Medulla oblongata (tissue), 1 donor: Measurements from ENCODE around the gene GGT6.
"Not testable (repeated sequence)": the region's sequence is repeated elsewhere in the genome, so short reads cannot be mapped to it uniquely, and the experiment has no call there.

Source experiments
- DNase-seq: peaks from one replicate; pipeline ENCODE4 v3.0.0-alpha.2; 2015; ENCODE audit errors: extremely low spot score

GGT6 gene

GRCh38 chr17:4560421-4560820 is at the start of gene GGT6:
TSS of gene GGT6 (minus strand) at chr17:4560577. CDS start at chr17:4560521, 56 bp downstream.
- DNase-seq, result no peak

GRCh38 chr17:4610162-4610561 is 49.8 kb upstream of the GGT6 start:
- DNase-seq, result no peak

- no peak for DNase-seq
Observed at GRCh38 chr17:4609761-4610160, 49.4 kb upstream of the GGT6 start.

- peak; percentile 90 for DNase-seq
Observed at GRCh38 chr17:4607773-4608187, 47.4 kb upstream of the GGT6 start.

- no peak for DNase-seq
Observed at GRCh38 chr17:4607261-4607741, 46.9 kb upstream of the GGT6 start.

GRCh38 chr17:4605826-4606225 is 45.4 kb upstream of the GGT6 start:
- peak; percentile 61 for DNase-seq

- DNase-seq, result not testable (repeated sequence)
Observed at GRCh38 chr17:4604736-4605135, 44.4 kb upstream of the GGT6 start.

- no peak for DNase-seq
Observed at GRCh38 chr17:4604111-4604644, 43.8 kb upstream of the GGT6 start.

GRCh38 chr17:4602041-4602440 is 41.7 kb upstream of the GGT6 start:
- no peak for DNase-seq

GRCh38 chr17:4601326-4601725 is 40.9 kb upstream of the GGT6 start:
- DNase-seq, result no peak

GRCh38 chr17:4600563-4600962 is 40.2 kb upstream of the GGT6 start:
- DNase-seq, result no peak

- DNase-seq, result no peak
Observed at GRCh38 chr17:4599505-4600281, 39.3 kb upstream of the GGT6 start.

- no peak for DNase-seq
Observed at GRCh38 chr17:4598776-4599504, 38.6 kb upstream of the GGT6 start.

GRCh38 chr17:4597975-4598374 is 37.6 kb upstream of the GGT6 start:
- no peak for DNase-seq

GRCh38 chr17:4596636-4597380 is 36.4 kb upstream of the GGT6 start:
- no peak for DNase-seq

GRCh38 chr17:4595685-4596342 is 35.4 kb upstream of the GGT6 start:
- not testable (repeated sequence) for DNase-seq

GRCh38 chr17:4594931-4595684 is 34.7 kb upstream of the GGT6 start:
- peak; percentile 26 for DNase-seq

GRCh38 chr17:4594406-4594805 is 34.0 kb upstream of the GGT6 start:
- DNase-seq, result no peak

- no peak for DNase-seq
Observed at GRCh38 chr17:4593021-4593421, 32.6 kb upstream of the GGT6 start.

- no peak for DNase-seq
Observed at GRCh38 chr17:4592240-4593005, 32.0 kb upstream of the GGT6 start.
